GM11168 (cell line): ENCODE measurements around the gene AP1G2.
"Not testable (repeated sequence)": the region's sequence is repeated elsewhere in the genome, so short reads cannot be mapped to it uniquely, and the experiment has no call there.

Experiments
- in situ Hi-C: fragments of 300-500 bp; cut with MboI; formaldehyde crosslinking; loops from one replicate; pipeline ENCODE4 v1.12.0; 2022; ENCODE audit warnings: low sequenced_read_pairs; ENCODE audit not compliant: unreplicated experiment

AP1G2 gene, protein sequence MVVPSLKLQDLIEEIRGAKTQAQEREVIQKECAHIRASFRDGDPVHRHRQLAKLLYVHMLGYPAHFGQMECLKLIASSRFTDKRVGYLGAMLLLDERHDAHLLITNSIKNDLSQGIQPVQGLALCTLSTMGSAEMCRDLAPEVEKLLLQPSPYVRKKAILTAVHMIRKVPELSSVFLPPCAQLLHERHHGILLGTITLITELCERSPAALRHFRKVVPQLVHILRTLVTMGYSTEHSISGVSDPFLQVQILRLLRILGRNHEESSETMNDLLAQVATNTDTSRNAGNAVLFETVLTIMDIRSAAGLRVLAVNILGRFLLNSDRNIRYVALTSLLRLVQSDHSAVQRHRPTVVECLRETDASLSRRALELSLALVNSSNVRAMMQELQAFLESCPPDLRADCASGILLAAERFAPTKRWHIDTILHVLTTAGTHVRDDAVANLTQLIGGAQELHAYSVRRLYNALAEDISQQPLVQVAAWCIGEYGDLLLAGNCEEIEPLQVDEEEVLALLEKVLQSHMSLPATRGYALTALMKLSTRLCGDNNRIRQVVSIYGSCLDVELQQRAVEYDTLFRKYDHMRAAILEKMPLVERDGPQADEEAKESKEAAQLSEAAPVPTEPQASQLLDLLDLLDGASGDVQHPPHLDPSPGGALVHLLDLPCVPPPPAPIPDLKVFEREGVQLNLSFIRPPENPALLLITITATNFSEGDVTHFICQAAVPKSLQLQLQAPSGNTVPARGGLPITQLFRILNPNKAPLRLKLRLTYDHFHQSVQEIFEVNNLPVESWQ

GRCh38 chr14:23567186-23568020 lies at the start of gene AP1G2:
Gene AP1G2, minus strand, starts transcription at chr14:23567791. Its CDS starts 477 bp downstream, at chr14:23567314.
- in situ Hi-C loops, result no loop called here

DNA sequence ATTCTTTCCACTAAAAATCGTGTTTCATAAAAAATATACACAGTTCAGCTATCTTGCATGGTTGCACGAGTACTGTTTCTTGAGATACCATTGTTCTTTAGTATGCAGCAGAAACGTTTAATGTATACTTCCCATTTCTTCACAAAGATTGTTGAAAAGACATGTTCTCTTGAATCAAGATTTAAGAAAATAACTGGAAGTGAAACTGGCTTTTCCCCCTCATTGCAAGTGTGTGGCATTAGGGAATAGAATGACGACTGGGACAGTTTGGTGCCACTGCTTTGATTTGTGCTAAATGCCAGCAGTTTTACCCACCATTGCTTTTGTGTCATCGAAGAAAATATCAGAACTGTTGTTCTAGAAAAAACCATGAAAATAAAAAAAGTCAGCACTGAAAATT lies 48.3 kb upstream of the AP1G2 start:
- in situ Hi-C loops, result no loop called here

- in situ Hi-C loops, result no loop called here
Measured at GRCh38 chr14:23614395-23614828, 46.8 kb upstream of the AP1G2 start.

- in situ Hi-C loops, result no loop called here
Measured at GRCh38 chr14:23613242-23614070, 45.9 kb upstream of the AP1G2 start.

GRCh38 chr14:23612802-23613201 lies 45.2 kb upstream of the AP1G2 start:
- in situ Hi-C loops, result no loop called here

GRCh38 chr14:23612354-23612732 lies 44.8 kb upstream of the AP1G2 start:
- in situ Hi-C loops, result no loop called here

GRCh38 chr14:23610815-23611289 lies 43.3 kb upstream of the AP1G2 start:
- in situ Hi-C loops, result no loop called here

GRCh38 chr14:23610090-23610814 lies 42.7 kb upstream of the AP1G2 start:
- in situ Hi-C loops, result no loop called here

GRCh38 chr14:23609411-23610089 lies 42.0 kb upstream of the AP1G2 start:
- in situ Hi-C loops, result not testable (repeated sequence)

GRCh38 chr14:23609001-23609400 lies 41.4 kb upstream of the AP1G2 start:
- in situ Hi-C loops, result no loop called here

DNA sequence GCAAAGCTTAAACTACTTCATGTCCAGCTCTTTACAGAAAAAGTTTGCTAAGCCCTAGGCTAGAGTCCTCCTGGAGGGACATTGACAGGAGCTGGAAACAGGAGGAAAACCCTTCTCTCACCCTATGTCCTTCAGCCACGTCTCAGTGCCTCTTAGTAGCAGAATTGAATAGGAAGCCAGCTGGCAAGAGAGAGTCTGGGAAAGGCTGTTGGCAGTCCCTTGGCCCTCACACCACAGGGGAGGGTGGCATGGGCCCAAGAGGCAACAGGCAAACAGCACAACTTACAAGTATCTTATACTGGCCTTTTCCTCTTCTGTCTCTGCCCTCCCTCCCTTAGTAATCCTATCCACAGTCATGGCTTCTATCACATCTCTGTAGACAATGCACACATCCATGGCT lies 40.9 kb upstream of the AP1G2 start:
- in situ Hi-C loops, result no loop called here

DNA sequence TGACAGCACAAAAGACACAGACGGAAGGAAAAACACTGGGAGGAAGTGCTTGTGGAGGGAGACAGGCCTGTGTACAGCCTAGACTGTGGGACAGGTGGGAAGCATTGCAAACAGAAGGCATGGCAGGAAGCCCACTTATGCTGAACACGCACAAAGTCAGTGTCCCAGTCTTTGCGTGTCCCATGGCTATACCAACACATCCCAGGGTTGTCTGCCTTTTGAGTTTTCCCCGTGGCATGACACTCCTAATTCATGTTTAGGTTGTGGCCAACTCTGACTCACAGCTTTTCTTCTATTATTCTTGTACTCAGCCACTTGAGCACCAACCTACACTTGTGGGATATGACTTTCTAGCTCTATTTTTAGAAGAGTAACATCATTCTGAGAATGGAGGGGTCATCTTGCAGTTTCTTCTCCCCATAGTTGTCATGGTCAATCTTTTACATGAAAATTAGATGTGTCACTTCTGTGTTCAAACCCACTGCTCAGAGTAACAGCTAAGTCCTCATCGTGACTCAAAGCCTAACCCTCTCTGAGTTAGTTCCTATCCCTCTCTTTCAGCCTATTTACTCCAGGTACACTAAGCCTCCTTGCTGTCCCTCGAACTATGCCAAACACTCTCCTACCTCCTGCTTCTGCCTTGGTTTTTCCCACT lies 38.5 kb upstream of the AP1G2 start:
- in situ Hi-C loops, result no loop called here

GRCh38 chr14:23604675-23605170 lies 37.1 kb upstream of the AP1G2 start:
- in situ Hi-C loops, result no loop called here

- in situ Hi-C loops, result no loop called here
Measured at GRCh38 chr14:23604148-23604547, 36.6 kb upstream of the AP1G2 start.

GRCh38 chr14:23603103-23603502 lies 35.5 kb upstream of the AP1G2 start:
- in situ Hi-C loops, result no loop called here

- in situ Hi-C loops, result no loop called here
Measured at GRCh38 chr14:23602181-23603095, 34.8 kb upstream of the AP1G2 start.

DNA sequence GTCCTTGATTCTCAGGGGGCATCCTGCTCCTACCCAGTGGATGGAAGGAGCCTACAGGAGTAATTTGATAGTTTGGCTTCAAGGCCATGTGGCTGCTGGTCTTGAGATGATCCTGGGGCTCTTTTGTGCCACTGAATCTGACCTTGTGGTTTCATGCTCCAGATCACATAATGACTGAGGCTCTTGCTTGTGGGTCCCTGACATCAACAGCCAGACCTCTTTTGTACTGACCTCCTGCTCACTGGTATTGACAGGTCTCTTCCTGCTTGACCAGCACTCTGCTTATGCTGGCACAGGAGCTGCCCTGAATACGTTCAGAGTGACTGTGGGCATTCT lies 34.2 kb upstream of the AP1G2 start:
- in situ Hi-C loops, result no loop called here
